Naive thymus-derived CD8-positive, alpha-beta T cell (primary cell): ENCODE results near the gene STXBP1. TPM values are rescaled to one million over a fixed set of nuclear protein-coding genes. Genes with fewer than 3 reads are reported as not detected.

Experiments used
- ATAC-seq, 2 donors: fragments of 150-1000 bp; cut with Tn5 transposase in 1 of 2; sonication (Bioruptor Pico), chemical (Tn5 transposase) in 1 of 2; 1 replicate in 1 of 2; 2 replicates in 1 of 2; pipeline ENCODE4 v1.10.0; 2021; ENCODE audit warnings: mild to moderate bottlenecking in 2 of 2, moderate library complexity in 2 of 2
- POLR2A ChIA-PET: fragments of 350-600 bp; sonication (Branson Sonifier 250); formaldehyde crosslinking; loops from one replicate; lab custom pipeline; 2021; ENCODE audit warnings: antibody characterized with exemption; lab: Charles Lee
- DNase-seq, 10 donors: peaks; one replicate each; pipeline versions ENCODE4 v3.0.0 to v3.0.0-alpha.2; 2020 to 2022
- H3K27ac Mint-ChIP-seq, 10 donors: one replicate each; pipeline ENCODE4 v1.8.0; 2020 to 2022; ENCODE audit warnings: mild to moderate bottlenecking in 10 of 10, mixed read lengths in 10 of 10, moderate library complexity in 4 of 10, inconsistent platforms in 1 of 10
- H3K27me3 Mint-ChIP-seq, 5 donors: one replicate each; pipeline ENCODE4 v1.8.0; 2021 to 2022; ENCODE audit warnings: mixed read lengths in 5 of 5
- H3K36me3 Mint-ChIP-seq, 3 donors: one replicate each; pipeline ENCODE4 v1.8.0; 2020 to 2022; ENCODE audit warnings: mixed read lengths in 3 of 3, mild to moderate bottlenecking in 2 of 3, inconsistent platforms in 1 of 3
- H3K4me1 Mint-ChIP-seq, 4 donors: one replicate each; pipeline ENCODE4 v1.8.0; 2021 to 2022; ENCODE audit warnings: mixed read lengths in 4 of 4
- H3K4me3 Mint-ChIP-seq, 10 donors: one replicate each; pipeline ENCODE4 v1.8.0; 2020 to 2022; ENCODE audit warnings: mild to moderate bottlenecking in 10 of 10, mixed read lengths in 10 of 10, moderate library complexity in 6 of 10, inconsistent platforms in 1 of 10
- H3K9me3 Mint-ChIP-seq, 9 donors: one replicate each; pipeline ENCODE4 v1.8.0; 2020 to 2022; ENCODE audit warnings: mixed read lengths in 9 of 9, mild to moderate bottlenecking in 3 of 9, inconsistent platforms in 1 of 9, moderate library complexity in 1 of 9
- polyA plus RNA-seq, 3 donors: library from polyadenylated mRNA; unstranded; fragments of 300-500 nt; fragmentation: Illumina TruSeq; gene quantifications; one replicate each; pipeline ENCODE4 v1.2.3, GENCODE V29; 2021
- total RNA-seq, 8 experiments: library from RNA in 2 of 8; stranded (reverse) in 2 of 8; gene quantifications; one replicate each; pipeline ENCODE4 v1.2.3 and lab custom pipeline; 2021 to 2026

STXBP1 gene
- total and polyA plus RNA-seq, 5 experiments from 2014 or later: 3.4 to 39.7 (median 10.3) TPM

DNA sequence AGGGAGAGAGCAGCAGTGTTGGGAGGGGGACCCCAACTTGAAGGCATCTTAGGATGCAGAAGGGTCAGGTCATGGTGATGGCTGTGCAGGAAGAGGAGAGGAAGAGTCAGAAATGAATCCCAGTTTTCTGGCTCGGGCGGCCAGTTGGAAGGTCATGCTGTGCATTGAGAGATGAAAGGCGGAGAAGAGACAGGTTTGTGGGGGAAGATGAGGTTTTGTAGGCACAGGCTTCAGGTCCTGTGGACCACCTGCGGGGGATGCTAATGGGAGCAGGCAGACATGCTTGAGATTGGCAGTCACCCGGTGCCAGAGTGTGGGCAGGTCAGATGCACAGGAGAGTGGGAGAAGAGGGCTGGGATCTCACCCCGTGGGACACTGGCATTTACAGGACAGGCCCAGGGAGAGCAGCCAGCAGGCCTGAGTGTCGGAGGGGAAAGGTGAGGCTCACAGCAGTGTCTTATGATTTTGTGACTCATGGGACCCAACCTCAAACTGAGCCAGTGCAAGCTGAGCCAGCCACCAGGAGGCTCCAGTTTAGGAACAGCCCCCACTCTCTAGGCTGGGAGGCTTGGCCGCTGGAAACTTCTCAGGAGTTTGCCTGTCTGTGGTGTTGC lies 17.5 kb downstream of the STXBP1 start:
- Mint-ChIP-seq H3K9me3 (no peaks in the 10 kb centered on the region), H3K4me1 (peaks cover 11 to 15% (median 12%) of the 10 kb centered on the region in 4 donors), H3K27ac (peak overlapping the region in 1 of 10 donors; percentile 35), H3K27me3 (no peaks in the 10 kb centered on the region), H3K36me3 (no peaks in the 10 kb centered on the region), H3K4me3 (no peak overlapping the region)
- ATAC-seq (no peak), DNase-seq (no peak)
- POLR2A ChIA-PET: no interaction called here

DNA sequence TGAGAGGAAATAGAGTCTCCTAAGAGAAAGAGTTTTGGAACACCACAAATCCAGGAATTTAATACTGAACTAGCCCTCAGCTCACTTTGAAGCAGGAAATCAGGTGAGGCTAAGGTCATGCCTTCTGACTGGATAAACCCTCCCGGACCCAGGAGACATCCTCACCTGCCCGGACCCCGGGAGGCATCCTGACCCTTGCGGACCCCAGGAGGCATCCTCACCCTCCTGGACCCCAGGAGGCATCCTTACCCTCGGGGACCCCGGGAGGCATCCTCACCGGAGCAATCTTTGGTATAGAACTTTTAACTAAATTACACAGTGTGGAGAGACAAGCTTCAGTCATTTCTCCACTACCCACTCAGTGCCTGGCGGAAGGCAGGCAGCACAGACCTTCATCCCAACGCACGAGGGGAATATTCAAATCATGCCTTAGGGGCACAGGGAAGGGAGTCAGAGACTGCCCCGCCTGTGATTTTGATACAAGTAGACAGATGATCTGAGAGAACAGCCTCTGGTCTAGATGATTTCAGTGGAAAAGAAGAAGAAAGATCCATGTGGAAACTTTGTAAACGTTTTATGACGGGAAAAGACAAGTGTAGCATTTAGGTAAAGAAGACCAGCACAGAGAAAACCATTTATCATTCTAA lies 21.3 kb downstream of the STXBP1 start:
- H3K4me3 Mint-ChIP-seq: no peak overlapping the region
- H3K9me3 Mint-ChIP-seq: no peaks in the 10 kb centered on the region
- DNase-seq (no peak), ATAC-seq (no peak)
- POLR2A ChIA-PET: interaction anchor here (0.7 kb wide), 1 partner anchor 26 kb away, joined by 3 read pairs; no protein-coding TSS in a partner anchor
- peak overlapping the region in 1 of 10 donors; percentile 63 for H3K27ac Mint-ChIP-seq
- no peaks in the 10 kb centered on the region for H3K36me3 Mint-ChIP-seq
- no peaks in the 10 kb centered on the region for H3K27me3 Mint-ChIP-seq
- peaks cover 11 to 15% (median 13%) of the 10 kb centered on the region in 4 donors for H3K4me1 Mint-ChIP-seq

DNA sequence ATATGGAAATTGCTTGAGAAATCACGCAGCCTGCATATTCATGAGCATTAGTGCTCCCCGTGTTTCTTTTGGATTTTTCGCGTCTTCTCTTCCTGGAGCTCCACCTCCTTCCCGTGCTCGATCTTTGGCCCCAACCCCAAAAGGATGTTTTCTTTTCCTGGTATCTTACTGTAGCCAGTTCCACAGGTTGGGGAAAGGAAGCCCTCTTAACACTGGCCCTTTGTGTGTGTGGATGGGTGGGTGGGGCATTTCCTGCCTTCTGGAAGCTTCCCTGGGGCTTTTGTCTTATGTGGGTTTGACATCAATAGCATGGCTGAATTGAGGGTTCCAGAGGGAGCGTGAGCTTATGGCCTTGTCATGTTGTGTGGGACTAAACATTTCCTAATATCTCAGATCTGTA lies 21.9 kb downstream of the STXBP1 start:
- Mint-ChIP-seq H3K9me3 (no peaks in the 10 kb centered on the region), H3K36me3 (no peaks in the 10 kb centered on the region), H3K4me3 (no peak overlapping the region), H3K4me1 (peaks cover 10 to 13% (median 12%) of the 10 kb centered on the region in 4 donors), H3K27me3 (no peaks in the 10 kb centered on the region), H3K27ac (peak overlapping the region in 4 of 10 donors; percentile 11 to 67 (median 56))
- POLR2A ChIA-PET: interaction anchor here (0.5 to 0.7 kb wide), 2 partner anchors 26 to 247 kb away, joined by 3 read pairs; no protein-coding TSS in a partner anchor
- DNase-seq (no peak), ATAC-seq (no peak)

GRCh38 chr9:127634698-127635097 lies 22.6 kb downstream of the STXBP1 start:
- peaks cover 10 to 13% (median 12%) of the 10 kb centered on the region in 4 donors for H3K4me1 Mint-ChIP-seq
- H3K36me3 Mint-ChIP-seq: no peaks in the 10 kb centered on the region
- H3K4me3 Mint-ChIP-seq: no peak overlapping the region
- ATAC-seq: no peak
- no peaks in the 10 kb centered on the region for H3K9me3 Mint-ChIP-seq
- no peaks in the 10 kb centered on the region for H3K27me3 Mint-ChIP-seq
- DNase-seq: no peak
- POLR2A ChIA-PET: interaction anchor here (0.5 kb wide), 1 partner anchor 246 kb away, joined by 3 read pairs; no protein-coding TSS in a partner anchor
- peak overlapping the region in 1 of 10 donors; percentile 50 for H3K27ac Mint-ChIP-seq

- POLR2A ChIA-PET: no interaction called here
- Mint-ChIP-seq H3K27ac (no peak overlapping the region), H3K36me3 (no peaks in the 10 kb centered on the region), H3K27me3 (no peaks in the 10 kb centered on the region), H3K9me3 (no peaks in the 10 kb centered on the region), H3K4me3 (no peak overlapping the region), H3K4me1 (peaks cover 10 to 13% (median 12%) of the 10 kb centered on the region in 4 donors)
- no peak for ATAC-seq
- no peak for DNase-seq
These were observed 23.2 kb downstream of the STXBP1 start for GRCh38 chr9:127635201-127635735.

DNA sequence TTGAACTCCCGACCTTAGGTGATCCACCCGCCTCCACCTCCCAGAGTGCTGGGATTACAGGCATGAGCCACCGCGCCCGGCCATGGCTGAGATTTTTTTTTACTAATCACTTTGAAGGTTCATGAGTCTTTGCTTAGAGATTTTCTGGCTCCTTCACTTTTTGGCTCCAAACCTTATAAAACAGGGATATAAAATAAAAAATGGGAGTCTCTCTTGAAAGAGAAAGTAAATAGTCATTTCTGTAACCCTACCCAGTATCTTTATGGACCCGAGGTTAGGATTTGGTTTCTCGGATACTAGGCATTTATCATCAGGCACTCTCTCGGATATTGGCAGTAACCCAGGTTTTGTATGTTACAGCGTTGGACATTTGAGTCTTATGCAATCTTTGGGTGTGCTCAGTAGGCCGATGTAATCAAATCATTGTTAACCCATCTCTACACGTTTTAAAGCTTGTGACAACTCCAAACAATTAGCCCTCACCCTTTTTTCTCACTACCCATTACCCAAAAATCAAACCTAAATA lies 25.3 kb downstream of the STXBP1 start:
- ATAC-seq: no peak
- POLR2A ChIA-PET: interaction anchor here (0.6 kb wide), 1 partner anchor 201 kb away, joined by 4 read pairs; no protein-coding TSS in a partner anchor
- H3K4me1 Mint-ChIP-seq: peaks cover 10 to 13% (median 12%) of the 10 kb centered on the region in 4 donors
- H3K36me3 Mint-ChIP-seq: no peaks in the 10 kb centered on the region
- DNase-seq: no peak
- H3K27me3 Mint-ChIP-seq: peaks cover 0 to 2% (median 0%) of the 10 kb centered on the region in 5 donors
- H3K4me3 Mint-ChIP-seq: no peak overlapping the region
- no peak overlapping the region for H3K27ac Mint-ChIP-seq
- H3K9me3 Mint-ChIP-seq: no peaks in the 10 kb centered on the region

- Mint-ChIP-seq H3K9me3 (no peaks in the 10 kb centered on the region), H3K4me3 (no peak overlapping the region), H3K4me1 (peaks cover 0 to 3% (median 0%) of the 10 kb centered on the region in 4 donors), H3K27me3 (peaks cover 0 to 2% (median 0%) of the 10 kb centered on the region in 5 donors), H3K27ac (peak overlapping the region in 1 of 10 donors; percentile 66), H3K36me3 (peaks cover 0 to 2% (median 0%) of the 10 kb centered on the region in 3 donors)
- ATAC-seq: no peak
- no peak for DNase-seq
- POLR2A ChIA-PET: no interaction called here
These were observed 28.9 kb downstream of the STXBP1 start for GRCh38 chr9:127640908-127641545.

DNA sequence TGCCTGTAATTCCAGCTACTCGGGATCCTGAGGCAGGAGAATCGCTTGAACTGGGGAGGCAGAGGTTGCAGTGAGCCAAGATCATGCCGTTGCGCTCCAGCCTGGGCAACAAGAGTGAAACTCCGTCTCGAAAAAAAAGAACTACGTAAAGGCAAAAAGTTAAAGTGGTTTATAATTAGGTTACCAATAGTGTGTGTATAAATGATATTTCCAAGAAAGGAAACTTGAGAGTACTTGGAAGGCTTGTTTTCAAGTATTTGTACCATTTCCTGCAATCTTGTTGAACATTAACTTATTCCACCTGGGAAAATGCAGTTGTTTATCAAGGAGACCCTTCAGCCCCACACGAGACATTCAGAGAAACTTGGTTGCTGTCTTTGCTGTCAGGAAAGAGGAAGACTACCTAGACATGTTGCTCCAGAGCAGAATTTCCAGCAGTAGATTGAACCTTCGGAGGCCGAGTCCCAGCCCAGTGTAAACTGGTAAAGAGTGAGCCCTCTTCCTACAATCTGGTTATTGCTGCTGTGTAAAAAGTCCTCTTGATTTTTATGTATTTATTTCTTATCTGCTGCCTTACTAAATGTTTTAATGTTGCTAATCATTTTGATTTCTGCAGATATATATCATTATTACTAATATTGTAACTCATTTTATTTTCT lies 30.1 kb downstream of the STXBP1 start:
- H3K4me1 Mint-ChIP-seq: peaks cover 0 to 1% (median 0%) of the 10 kb centered on the region in 4 donors
- no peak for ATAC-seq
- peaks cover 0 to 2% (median 0%) of the 10 kb centered on the region in 3 donors for H3K36me3 Mint-ChIP-seq
- no peaks in the 10 kb centered on the region for H3K9me3 Mint-ChIP-seq
- no peak for DNase-seq
- peaks cover 0 to 2% (median 0%) of the 10 kb centered on the region in 5 donors for H3K27me3 Mint-ChIP-seq
- no peak overlapping the region for H3K4me3 Mint-ChIP-seq
- POLR2A ChIA-PET: no interaction called here
- H3K27ac Mint-ChIP-seq: no peak overlapping the region

- POLR2A ChIA-PET: no interaction called here
- peaks cover 0 to 1% (median 0%) of the 10 kb centered on the region in 4 donors for H3K4me1 Mint-ChIP-seq
- DNase-seq (no peak), ATAC-seq (no peak)
- H3K9me3 Mint-ChIP-seq: no peaks in the 10 kb centered on the region
- H3K36me3 Mint-ChIP-seq: peaks cover 0 to 2% (median 0%) of the 10 kb centered on the region in 3 donors
- no peak overlapping the region for H3K27ac Mint-ChIP-seq
- peaks cover 0 to 2% (median 0%) of the 10 kb centered on the region in 5 donors for H3K27me3 Mint-ChIP-seq
- no peak overlapping the region for H3K4me3 Mint-ChIP-seq
These were observed 32.2 kb downstream of the STXBP1 start for GRCh38 chr9:127644146-127644827.

GRCh38 chr9:127644943-127645342 lies 32.9 kb downstream of the STXBP1 start:
- Mint-ChIP-seq H3K27me3 (peaks cover 0 to 2% (median 0%) of the 10 kb centered on the region in 5 donors), H3K9me3 (no peaks in the 10 kb centered on the region), H3K27ac (no peak overlapping the region), H3K4me3 (no peak overlapping the region), H3K36me3 (peaks cover 0 to 2% (median 0%) of the 10 kb centered on the region in 3 donors), H3K4me1 (peaks cover 0 to 1% (median 0%) of the 10 kb centered on the region in 4 donors)
- POLR2A ChIA-PET: no interaction called here
- ATAC-seq (no peak), DNase-seq (no peak)

DNA sequence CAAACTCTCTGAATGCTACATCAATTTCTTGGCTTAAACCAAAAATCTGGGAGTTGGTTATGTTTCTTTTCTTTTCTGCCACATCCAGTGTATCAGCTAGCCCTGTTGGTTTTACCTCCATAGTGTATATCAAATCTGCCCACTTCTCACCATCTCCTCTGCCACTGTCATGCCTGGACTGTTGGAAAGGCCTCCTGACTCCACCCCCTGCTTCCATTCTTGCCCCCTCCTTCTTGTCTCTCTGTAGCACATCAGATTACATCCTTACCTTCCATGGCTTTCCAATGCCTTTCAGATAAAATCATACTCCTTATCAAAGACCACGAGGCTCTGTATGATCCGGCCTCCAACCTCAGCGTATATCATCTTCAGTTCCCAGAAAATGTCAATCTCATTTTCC lies 35.4 kb downstream of the STXBP1 start:
- Mint-ChIP-seq H3K4me3 (no peak overlapping the region), H3K9me3 (no peaks in the 10 kb centered on the region), H3K36me3 (peaks cover 0 to 5% (median 0%) of the 10 kb centered on the region in 3 donors), H3K4me1 (peaks cover 0 to 6% (median 2%) of the 10 kb centered on the region in 4 donors), H3K27me3 (peaks cover 0 to 1% (median 0%) of the 10 kb centered on the region in 5 donors), H3K27ac (no peak overlapping the region)
- POLR2A ChIA-PET: no interaction called here
- ATAC-seq: no peak
- DNase-seq: no peak
